HG03558 (cell line): Measurements from ENCODE around the gene CELSR1.

Experiments
- ATAC-seq: cut with Tn5 transposase; IDR thresholded peaks from one replicate; pipeline ENCODE4 v1.9.1; 2021; ENCODE audit warnings: moderate number of reproducible peaks; ENCODE audit not compliant: unreplicated experiment; ENCODE audit errors: extremely low read depth

CELSR1 gene, protein sequence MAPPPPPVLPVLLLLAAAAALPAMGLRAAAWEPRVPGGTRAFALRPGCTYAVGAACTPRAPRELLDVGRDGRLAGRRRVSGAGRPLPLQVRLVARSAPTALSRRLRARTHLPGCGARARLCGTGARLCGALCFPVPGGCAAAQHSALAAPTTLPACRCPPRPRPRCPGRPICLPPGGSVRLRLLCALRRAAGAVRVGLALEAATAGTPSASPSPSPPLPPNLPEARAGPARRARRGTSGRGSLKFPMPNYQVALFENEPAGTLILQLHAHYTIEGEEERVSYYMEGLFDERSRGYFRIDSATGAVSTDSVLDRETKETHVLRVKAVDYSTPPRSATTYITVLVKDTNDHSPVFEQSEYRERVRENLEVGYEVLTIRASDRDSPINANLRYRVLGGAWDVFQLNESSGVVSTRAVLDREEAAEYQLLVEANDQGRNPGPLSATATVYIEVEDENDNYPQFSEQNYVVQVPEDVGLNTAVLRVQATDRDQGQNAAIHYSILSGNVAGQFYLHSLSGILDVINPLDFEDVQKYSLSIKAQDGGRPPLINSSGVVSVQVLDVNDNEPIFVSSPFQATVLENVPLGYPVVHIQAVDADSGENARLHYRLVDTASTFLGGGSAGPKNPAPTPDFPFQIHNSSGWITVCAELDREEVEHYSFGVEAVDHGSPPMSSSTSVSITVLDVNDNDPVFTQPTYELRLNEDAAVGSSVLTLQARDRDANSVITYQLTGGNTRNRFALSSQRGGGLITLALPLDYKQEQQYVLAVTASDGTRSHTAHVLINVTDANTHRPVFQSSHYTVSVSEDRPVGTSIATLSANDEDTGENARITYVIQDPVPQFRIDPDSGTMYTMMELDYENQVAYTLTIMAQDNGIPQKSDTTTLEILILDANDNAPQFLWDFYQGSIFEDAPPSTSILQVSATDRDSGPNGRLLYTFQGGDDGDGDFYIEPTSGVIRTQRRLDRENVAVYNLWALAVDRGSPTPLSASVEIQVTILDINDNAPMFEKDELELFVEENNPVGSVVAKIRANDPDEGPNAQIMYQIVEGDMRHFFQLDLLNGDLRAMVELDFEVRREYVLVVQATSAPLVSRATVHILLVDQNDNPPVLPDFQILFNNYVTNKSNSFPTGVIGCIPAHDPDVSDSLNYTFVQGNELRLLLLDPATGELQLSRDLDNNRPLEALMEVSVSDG (N-terminal part only)

DNA sequence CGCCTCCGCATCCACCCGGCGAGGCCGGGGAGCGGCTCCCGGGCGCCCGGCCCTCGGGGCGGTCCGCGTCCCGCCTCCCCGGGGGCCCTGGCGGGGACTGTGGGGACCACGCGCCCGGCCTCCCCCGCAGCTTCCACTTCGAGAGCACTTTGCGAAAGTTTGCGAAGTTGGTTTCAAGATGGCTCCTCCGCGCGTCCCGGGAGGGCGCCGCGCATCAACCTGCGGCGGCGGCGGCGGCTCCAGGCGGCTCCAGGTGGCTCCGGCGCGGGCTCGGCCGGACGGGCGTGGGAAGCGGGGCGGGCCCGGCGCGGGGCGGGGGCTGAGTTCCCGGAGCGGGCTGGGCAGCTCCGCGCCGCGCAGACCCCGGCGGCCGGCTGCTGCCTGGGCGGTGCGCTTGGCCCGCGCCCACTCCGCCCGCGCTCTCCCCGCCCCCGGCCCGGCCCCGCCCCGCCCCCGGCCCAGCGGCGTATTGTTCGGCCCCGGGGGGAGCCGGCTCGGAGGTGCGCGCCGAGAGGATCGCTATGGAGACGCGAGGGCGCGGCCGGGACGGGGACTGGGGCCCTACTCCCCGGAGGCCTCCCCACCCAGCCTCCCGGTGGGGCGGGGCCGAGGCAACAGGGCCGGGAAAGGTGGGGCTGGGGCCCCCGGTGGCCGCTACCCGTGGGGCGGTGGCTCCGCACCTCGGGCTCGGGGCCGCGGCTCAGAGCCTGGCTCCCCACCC is at the start of gene CELSR1:
Gene CELSR1, minus strand, starts transcription at position 396 of the 721 bp plus-strand sequence. CDS start 450 bp downstream, outside the sequence.
- ATAC-seq: no peak

DNA sequence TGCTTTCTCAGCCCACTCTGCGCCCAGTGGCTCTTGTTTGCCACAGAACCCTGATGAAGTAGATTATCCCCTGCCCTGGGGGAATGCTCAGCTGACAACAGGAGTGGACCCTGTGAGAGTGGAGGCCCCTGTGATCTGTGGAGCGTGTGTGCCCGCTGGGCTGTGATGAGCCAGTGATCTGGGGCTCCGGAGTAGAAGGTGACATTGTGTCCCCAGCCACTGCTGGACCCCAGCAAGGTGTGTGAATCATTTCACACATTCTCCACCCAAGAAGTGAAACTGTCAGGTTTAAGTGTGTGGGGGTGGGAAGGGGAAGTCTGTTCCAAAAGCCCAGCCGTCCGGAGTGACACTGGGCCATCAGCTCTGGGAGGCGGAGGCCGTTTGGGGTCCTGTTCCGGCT is 49.6 kb upstream of the CELSR1 start:
- ATAC-seq: no peak

DNA sequence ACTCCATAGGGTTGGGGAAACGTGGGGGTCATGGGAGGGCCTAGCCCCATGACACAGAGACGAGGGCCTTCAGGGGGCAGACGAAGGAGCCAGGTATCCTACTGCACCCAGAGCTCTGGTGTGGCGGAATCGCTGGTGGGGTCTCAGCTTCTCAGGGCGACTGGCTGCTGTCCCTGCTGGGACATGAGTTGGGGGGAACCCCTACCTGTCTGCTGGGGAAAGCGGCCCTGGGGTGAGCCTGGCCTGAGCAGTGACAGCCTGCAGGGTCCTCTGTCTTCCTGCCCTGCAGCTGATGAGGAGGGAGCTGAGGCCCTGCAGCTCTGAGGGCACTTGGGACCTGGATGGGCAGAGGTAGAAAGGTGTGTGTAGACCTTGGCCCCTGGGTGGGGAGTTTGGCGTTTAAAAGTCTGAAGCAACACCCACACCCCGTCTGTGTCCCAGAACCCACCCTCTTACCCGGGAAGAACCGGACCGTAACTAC is 49.2 kb upstream of the CELSR1 start:
- ATAC-seq: no peak

DNA sequence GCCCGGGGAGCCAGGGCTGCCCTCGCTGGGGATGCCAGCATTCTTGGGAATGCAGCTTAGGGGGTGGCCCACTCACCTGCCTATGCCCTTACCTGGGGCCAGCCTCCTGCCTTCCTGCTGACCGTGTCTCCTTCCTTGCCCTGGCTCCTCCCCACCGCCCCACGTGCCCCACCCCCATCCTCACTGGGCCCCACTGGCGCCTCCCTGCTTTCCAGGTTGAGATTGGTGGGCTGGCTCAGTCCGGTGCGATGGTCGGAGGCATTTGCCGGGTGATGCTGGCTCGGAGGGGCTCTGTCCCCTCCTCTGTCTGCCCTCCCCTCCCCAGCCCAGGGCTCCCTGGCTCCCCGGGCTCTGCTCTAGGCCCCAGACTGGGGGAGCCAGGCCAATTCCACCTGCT is 48.7 kb upstream of the CELSR1 start:
- ATAC-seq: no peak

DNA sequence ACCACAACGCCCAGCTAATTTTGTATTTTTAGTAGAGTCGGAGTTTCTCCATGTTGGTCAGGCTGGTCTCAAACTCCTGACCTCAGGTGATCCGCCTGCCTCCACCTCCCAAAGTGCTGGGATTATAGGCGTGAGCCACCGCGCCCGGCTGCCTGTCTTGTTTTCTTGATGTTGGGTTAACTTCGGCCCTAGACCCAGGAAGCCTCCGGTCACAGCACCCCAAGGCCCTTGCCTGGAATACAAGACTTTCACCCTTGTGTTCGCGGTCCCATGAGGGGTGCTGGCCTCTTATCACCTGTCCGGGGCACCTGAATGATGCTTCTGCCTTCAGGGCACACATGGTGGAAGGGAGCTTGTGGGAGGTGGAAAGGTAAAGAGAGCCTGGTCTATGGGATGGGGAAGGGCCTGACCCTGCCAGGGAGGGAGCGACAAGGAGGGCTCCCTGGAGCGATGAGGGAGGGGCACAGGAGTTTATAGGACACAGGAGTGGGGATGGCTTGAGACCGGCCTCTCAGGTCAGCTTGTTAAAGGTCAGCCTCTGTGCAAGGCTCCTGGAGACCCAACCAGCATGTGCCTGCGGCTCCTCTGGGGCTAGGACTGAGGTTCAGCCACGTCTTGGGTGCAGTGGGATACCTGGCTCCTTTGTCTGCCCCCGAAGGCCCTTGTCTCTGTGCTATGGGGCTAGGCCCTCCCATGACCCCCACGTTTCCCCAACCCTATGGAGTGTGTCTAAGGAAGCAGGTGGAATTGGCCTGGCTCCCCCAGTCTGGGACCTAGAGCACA is 48.1 kb upstream of the CELSR1 start:
- no peak for ATAC-seq

DNA sequence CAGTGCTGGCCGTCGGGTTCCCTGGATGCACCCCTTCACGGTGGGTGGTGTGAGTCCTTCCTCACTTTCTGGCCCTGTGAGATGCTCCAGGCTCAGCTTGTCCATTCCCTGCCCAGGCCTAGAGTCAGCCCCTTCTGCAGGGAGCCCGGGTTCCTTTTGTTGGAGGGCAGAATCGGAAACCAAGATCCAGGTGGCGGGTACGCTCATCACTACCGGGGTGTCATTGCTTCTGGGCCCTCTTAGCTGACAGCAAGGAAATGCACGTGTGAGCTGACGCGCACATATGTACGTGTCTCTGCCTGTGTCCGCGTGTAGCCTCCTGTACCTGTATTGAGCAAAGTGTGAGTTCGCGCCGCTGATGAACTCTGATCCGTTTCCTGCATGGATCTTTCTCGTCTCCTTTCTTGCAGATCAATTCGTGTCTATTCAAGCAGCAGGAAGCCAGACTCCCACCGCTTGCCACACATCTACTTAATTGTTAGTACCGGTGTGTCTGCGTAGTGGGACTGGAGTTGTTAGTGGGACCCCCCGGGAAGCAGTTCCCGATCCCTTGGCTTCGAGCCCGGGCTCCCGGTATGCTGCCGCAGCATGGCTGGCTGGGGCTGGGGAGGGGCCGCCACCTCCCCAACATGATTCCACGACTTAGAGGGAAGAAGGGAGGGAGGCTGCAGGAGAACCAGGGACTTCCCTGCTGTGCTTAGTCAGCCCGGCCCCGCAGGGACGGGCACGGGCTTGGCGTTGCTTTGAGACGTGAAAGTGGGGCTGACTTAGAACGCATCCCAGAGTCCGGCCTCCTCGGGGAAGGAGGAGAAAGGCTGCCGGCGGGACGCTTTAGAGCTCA is 46.9 kb upstream of the CELSR1 start:
- no peak for ATAC-seq

DNA sequence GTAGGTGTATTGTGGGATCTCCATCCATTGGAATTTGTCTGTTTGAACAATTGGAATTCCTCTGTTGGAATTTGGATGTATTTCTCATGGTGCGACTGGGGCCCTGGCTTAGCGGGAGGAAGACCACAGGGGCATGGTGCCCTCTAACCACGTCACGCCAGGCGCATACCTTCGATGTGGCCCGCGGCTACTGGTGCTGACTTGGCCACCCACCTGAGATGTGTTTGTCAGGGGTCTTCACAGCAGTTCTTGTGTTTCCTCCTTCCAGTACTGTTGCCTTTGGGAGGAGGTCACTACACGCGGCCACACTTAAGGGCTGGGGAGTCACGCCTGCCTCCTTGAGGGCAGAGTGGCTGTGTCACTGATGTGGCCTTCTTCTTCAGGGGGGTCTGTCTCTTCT is 46.2 kb upstream of the CELSR1 start:
- ATAC-seq: no peak

DNA sequence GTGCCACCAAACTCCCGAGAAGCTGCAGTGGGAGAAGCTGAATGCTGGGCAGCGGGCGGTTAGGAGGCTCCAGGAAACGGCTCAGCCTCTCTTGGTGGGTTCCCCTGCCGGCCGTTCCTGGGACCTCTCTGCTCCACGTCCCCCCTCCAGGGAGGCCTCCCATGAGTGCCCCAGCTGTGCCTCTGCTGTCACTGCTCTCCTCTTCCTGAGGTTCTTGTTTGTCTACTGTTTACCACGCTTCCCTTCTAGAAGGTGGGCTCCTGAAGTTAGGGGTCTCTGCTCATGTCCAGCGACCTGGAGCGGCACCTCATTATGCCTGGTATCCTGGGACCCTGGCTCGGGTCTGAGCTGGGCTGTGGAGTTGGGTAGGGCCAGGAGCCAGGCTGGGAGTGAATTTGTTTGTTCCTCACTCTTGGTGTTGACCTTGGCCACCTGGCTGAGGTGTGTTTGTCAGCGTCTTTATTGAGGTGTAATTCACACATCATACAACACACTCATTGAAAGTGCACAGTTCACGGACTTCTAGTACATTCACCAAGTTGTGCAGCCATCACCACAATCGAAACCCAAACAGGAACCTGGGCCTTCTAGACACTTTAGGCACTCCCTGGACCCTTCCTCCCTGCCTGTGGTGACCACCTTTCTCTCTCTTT is 45.0 kb upstream of the CELSR1 start:
- ATAC-seq: no peak

DNA sequence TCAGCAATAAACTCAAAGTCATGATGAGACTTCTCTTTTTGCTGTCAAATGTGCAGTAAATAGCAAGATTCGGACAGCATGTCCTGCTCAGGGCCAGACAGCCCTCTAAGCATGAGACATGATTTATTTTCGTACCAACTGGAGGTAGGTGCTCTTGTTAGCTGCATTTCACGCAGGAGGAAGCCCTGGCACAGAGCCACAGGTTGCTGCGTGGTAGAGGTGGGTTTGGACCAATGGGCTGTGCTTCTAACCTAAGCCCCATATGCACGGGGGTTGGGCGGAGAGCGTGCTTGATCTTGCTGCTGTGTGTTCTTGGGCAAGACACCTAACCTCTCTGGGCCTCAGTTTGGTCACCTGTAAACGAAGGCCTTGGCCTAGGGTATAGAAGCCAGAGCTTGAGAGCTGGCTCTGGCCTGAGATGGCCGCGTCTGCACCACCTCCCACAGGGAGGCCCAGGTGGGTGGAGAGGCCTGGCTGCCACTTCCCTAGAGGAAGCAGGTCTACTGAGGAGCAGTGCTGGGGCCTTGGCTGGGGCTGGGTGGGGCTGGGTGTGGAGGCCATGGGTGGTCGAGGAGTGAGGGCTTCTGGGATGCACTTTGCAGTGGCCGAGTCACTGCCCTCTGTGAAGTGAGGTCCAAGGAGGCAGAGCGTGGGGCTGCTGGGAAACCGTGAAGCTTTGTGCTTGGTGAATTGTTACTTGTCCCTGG is 44.3 kb upstream of the CELSR1 start:
- no peak for ATAC-seq

DNA sequence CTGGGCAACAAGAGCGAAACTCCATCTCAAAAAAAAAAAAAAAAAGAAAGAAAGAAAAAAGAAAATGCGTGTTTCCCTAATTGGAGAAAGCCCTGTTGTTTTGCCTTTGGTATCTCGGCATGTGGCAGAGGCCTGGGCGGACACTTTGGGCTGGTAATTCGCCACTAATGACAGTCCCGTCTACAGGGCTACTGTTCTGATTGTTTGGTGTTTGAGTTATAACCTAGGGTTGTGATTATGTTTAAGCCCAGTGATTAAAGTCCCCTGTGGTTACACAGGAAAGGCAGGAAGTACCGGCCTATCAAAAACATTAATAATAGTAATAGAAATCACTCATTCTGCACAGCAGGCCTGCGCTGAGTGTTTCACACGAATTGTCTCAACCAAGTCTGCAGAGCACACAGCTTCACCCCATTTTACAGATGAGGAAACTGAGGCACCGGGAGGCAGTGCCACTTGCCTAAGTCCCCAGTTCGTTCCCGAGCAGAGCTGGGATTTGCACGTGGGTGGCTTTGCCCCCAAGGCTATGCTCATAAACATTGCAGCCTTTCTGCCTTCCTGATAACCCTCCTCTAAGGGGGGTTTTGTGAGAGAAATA is 43.6 kb upstream of the CELSR1 start:
- ATAC-seq: no peak

DNA sequence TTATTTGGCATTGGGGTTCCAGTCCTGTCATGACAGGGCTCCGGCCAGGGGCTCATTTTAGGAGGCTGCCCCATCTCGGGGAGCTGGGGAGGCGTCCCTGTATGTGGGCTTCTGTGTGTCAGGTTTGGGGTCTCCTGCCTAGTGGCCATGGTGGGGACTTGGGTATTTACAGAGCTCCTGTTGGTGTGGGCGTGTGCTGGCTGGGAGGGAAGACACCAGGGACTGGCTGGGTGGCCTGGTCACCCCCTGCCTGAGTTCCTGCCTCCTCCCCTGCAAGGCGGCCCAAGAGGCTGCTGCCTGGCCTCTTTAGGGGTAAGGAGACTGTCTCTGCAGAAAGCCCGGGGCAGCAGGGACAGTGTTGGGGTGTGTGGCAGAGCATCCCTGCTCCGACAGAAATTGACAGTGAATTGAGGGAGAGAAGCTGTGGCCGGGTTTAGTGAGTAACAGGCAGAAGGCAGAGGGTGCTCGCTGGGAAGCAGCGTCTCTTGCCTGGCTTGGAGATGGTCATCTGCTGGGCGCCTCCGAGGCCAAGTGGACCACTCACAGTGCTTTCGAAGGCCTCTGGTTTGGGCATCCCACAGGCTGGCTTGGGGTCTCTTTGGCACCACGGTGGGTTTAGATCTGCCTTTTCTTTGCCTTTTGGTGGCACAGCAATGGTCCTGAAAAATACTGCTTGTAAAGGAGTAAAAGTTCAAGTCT is 42.5 kb upstream of the CELSR1 start:
- ATAC-seq: no peak

DNA sequence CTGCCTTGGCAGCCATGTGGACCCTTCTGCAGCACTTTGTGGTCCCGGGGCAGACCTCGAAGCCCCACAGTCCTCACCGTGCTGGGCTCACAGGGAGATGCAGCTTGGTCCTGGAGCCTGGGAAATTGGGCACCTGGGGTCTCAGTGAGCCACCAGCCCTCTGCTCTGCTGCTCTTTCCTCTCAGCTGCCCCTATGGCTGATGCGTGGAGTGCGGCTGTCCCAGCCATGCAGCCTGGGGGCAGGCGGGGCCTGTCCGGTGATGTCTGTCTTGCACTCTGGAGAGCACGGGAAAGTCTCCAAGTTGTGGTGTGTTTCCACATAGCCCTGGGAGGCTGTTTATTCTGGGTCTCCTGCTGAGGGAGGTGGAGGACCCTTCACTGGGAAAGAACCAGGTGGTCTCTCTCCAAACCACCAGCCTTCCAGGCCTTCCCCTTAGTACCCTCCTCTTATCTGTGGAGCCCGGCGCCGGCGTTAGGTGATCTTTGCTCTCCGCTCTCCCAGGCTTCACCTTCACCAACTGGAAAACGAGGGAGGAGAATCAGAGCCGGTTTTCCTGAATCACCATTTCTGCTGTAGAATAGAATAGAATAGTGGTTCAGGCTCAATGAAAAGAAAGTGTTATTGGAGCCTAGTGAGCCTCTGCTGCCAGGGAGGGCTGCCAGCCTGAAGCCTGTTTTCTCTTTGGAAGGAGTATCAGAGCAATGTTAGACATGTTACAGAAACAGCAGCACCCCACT is 41.6 kb upstream of the CELSR1 start:
- ATAC-seq: no peak

DNA sequence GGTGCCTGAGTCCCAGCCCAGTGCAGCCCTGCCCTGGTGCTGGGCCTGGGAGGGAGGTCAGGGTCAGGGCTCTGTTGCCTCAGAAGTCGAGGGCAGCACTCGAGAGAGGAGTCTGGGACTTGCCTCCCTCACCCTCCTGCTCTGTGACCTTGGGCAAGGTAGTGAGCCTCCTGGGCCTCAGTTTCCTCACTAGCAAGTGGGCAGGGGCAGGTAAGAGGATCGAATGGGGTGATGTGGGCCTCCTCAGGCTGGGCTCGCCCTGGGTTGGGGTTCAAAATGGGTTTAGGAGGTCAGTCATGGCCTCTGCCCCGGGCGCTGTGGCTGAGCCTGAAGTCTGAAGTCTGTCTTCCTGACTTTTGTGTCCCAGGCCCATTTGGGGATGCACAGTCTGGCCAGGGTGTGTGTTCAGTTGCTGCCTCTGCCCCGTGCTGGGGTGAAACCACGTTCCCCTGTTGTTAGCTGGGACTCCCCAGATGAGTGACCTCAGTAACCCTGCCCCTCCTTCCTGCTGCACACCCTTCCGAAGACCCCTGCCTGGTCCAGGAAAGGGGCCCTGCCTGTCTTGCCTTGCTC is 40.9 kb upstream of the CELSR1 start:
- no peak for ATAC-seq

DNA sequence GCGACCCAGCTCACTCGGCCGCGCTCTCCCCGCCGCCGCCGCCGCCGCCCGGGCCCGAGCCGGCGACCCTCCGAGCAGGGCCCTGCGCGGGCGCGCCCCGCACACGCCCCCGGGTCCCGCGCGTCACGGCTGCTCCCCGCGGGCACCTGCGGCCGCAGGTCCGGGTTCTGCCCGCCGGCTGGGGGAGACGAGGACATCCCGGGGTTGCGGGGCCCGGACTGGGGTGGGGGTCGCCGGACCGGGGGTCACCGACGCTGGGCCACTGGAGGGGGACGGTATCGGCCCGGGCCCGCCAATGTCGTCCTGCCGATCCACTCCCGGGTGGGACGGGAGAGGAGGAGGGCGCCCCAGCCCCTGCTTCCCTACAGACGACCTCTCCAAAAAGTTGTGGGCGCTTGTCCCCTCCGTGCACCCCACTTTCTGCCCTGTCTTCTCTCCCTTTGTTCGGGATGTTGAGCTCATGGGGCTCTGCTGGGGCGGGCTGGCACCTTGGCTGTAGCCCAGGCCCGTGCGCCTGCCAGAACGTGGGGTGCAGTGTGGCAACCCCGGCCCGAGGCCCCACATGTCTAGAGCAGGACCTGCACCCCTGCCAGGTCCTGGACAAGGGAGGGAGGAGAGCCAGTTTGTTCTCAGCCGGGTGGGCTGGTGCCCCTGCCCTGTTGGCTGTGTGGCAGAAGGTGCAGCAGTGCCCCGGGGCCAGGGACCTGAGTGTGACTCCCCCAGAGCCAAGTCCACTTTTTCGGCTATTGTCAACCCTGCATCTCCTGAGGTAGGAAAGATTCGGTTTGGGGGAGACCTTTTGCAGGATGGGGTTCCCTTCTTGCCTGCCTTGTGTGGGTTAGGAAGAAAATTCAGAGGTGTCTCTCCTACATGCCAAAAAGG is 40.2 kb upstream of the CELSR1 start:
- ATAC-seq: no peak
